Keratinocyte (primary cell): ENCODE data around the gene DTYMK.

Experiments used
- EZH2 ChIP-seq: IDR thresholded peaks from one replicate; pipeline ENCODE4 v1.6.1; 2012; ENCODE audit warnings: inconsistent platforms, mild to moderate bottlenecking, low read length, moderate library complexity
- TF ChIP-seq, protein P1 (sequence below), 3 experiments: IDR thresholded peaks in 1 of 3; conservative IDR thresholded peaks in 1 of 3; optimal IDR thresholded peaks in 1 of 3; 2 replicates in 2 of 3; 3 replicates in 1 of 3; pipeline versions ENCODE3 to v1.5.1; 2011; ENCODE audit warnings: low read length in 3 of 3, mild to moderate bottlenecking in 3 of 3, moderate library complexity in 2 of 3, control low read depth in 1 of 3, inconsistent platforms in 1 of 3; ENCODE audit not compliant: insufficient read depth in 2 of 3; ENCODE audit errors: extremely low read depth in 1 of 3

GRCh38 chr2:241649927-241650326 is 36.7 kb downstream of the DTYMK start:
- TF ChIP-seq, protein P1, sequence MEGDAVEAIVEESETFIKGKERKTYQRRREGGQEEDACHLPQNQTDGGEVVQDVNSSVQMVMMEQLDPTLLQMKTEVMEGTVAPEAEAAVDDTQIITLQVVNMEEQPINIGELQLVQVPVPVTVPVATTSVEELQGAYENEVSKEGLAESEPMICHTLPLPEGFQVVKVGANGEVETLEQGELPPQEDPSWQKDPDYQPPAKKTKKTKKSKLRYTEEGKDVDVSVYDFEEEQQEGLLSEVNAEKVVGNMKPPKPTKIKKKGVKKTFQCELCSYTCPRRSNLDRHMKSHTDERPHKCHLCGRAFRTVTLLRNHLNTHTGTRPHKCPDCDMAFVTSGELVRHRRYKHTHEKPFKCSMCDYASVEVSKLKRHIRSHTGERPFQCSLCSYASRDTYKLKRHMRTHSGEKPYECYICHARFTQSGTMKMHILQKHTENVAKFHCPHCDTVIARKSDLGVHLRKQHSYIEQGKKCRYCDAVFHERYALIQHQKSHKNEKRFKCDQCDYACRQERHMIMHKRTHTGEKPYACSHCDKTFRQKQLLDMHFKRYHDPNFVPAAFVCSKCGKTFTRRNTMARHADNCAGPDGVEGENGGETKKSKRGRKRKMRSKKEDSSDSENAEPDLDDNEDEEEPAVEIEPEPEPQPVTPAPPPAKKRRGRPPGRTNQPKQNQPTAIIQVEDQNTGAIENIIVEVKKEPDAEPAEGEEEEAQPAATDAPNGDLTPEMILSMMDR (optimal IDR thresholded peaks at IDR 0.05 in 1 of 3, IDR thresholded peaks at IDR 0.05 in 1 of 3, conservative IDR thresholded peaks at IDR 0.05 in 1 of 3; ENCODE audit: extremely low read depth in 1 of 3, insufficient read depth in 2 of 3, low read length in 3 of 3), result no peak
- TF ChIP-seq EZH2, result no peak
